HG03280 (cell line): ENCODE results near the gene NUDT8.
"Not testable (repeated sequence)": the region's sequence is repeated elsewhere in the genome, so short reads cannot be mapped to it uniquely, and the experiment has no call there.

Experiments used
- ATAC-seq: cut with Tn5 transposase; IDR thresholded peaks from one replicate; pipeline ENCODE4 v1.9.1; 2021; ENCODE audit warnings: mild to moderate bottlenecking, moderate library complexity; ENCODE audit not compliant: unreplicated experiment

The NUDT8 gene

GRCh38 chr11:67630228-67630942, 648 bp upstream of the NUDT8 start:
- peak; percentile 68 for ATAC-seq

GRCh38 chr11:67628710-67629385, 889 bp downstream of the NUDT8 start:
- no peak for ATAC-seq

GRCh38 chr11:67627812-67628624, 1.7 kb downstream of the NUDT8 start:
- no peak for ATAC-seq

- no peak for ATAC-seq
Measured at GRCh38 chr11:67627441-67627811, 2.3 kb downstream of the NUDT8 start.

- no peak for ATAC-seq
Measured at GRCh38 chr11:67626970-67627369, 2.8 kb downstream of the NUDT8 start.

- not testable (repeated sequence) for ATAC-seq
Measured at GRCh38 chr11:67626131-67626833, 3.5 kb downstream of the NUDT8 start.

- ATAC-seq, result not testable (repeated sequence)
Measured at GRCh38 chr11:67623795-67624194, 5.9 kb downstream of the NUDT8 start.

- ATAC-seq, result not testable (repeated sequence)
Measured at GRCh38 chr11:67622905-67623304, 6.8 kb downstream of the NUDT8 start.

GRCh38 chr11:67621928-67622327, 7.8 kb downstream of the NUDT8 start:
- not testable (repeated sequence) for ATAC-seq

- ATAC-seq, result not testable (repeated sequence)
Measured at GRCh38 chr11:67620621-67621020, 9.1 kb downstream of the NUDT8 start.

GRCh38 chr11:67619683-67620618, 9.8 kb downstream of the NUDT8 start:
- ATAC-seq, result not testable (repeated sequence)

GRCh38 chr11:67618901-67619659, 10.7 kb downstream of the NUDT8 start:
- ATAC-seq, result not testable (repeated sequence)

- no peak for ATAC-seq
Measured at GRCh38 chr11:67617243-67617953, 12.3 kb downstream of the NUDT8 start.

- ATAC-seq, result no peak
Measured at GRCh38 chr11:67616431-67617242, 13.1 kb downstream of the NUDT8 start.

- ATAC-seq, result no peak
Measured at GRCh38 chr11:67615728-67616430, 13.9 kb downstream of the NUDT8 start.

GRCh38 chr11:67614730-67615714, 14.7 kb downstream of the NUDT8 start:
- no peak for ATAC-seq
